GM06990 (cell line): ENCODE results near the gene BBS7.

ENCODE experiments used
- DNase-seq: peaks from one replicate; pipeline ENCODE4 v3.0.0-alpha.2; 2011; ENCODE audit not compliant: insufficient read length; ENCODE audit errors: extremely low read depth
- H3K27me3 ChIP-seq: replicated peaks from 2 replicates; pipeline ENCODE4 v1.6.0; 2011; ENCODE audit warnings: low read length; ENCODE audit not compliant: control insufficient read depth, insufficient read depth
- H3K36me3 ChIP-seq: 2 replicates; pipeline ENCODE4 v1.5.1; 2011; ENCODE audit warnings: low read length; ENCODE audit not compliant: control insufficient read depth, insufficient read depth
- H3K4me3 ChIP-seq: replicated peaks from 2 replicates; pipeline ENCODE4 v1.5.1; 2011; ENCODE audit warnings: low read depth, mild to moderate bottlenecking, control low read depth, low read length
- TF ChIP-seq, protein P1 (sequence below): IDR thresholded peaks from 2 replicates; pipeline ENCODE4 v1.5.1; 2011; ENCODE audit warnings: low read length, control low read depth, mild to moderate bottlenecking, inconsistent platforms; ENCODE audit not compliant: insufficient read depth, poor library complexity, severe bottlenecking

The BBS7 gene

DNA sequence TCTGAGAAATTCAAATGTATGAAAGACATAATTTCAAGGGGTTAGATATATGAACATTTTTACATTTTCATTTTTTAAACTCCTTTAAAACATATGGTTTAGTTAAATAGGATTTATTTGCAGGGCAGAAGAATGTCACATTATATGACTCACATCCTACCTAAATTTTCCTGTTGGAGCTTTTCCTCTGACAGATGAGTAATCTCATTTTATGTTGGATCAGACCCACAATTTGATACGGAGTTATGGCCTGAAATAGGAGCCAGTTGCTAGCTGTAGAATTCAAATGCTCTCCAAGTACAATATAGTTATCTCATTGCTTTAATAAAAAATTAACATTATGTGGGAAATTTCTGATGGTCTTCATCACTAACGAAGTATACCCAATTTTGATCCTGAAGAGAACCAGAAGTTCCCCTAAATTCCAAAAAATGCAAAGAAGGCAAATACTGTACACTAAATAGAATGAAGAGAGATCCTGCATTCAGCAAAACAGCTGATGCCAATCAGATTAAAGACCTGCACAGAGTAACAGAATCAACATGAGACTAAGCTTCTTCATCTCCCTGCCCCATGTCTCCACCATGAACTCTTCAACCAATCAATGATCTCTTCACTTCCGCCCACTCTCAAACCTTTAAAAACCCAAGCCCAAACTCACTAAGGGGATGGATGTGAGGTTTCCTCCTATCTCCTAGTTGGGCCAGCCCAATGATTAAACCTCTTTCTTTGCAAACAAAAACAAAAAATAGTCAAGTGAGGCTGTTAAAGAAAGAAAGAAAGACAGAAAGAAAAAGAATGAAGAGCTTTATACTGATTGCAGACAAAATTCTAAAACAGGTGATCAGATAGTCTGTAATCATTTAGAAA, 80.1 kb downstream of the BBS7 start:
- Histone ChIP-seq H3K4me3 (no peak overlapping the region), H3K36me3 (no peaks in the 10 kb centered on the region), H3K27me3 (no peaks in the 10 kb centered on the region)
- DNase-seq = no peak
- TF ChIP-seq, protein P1, sequence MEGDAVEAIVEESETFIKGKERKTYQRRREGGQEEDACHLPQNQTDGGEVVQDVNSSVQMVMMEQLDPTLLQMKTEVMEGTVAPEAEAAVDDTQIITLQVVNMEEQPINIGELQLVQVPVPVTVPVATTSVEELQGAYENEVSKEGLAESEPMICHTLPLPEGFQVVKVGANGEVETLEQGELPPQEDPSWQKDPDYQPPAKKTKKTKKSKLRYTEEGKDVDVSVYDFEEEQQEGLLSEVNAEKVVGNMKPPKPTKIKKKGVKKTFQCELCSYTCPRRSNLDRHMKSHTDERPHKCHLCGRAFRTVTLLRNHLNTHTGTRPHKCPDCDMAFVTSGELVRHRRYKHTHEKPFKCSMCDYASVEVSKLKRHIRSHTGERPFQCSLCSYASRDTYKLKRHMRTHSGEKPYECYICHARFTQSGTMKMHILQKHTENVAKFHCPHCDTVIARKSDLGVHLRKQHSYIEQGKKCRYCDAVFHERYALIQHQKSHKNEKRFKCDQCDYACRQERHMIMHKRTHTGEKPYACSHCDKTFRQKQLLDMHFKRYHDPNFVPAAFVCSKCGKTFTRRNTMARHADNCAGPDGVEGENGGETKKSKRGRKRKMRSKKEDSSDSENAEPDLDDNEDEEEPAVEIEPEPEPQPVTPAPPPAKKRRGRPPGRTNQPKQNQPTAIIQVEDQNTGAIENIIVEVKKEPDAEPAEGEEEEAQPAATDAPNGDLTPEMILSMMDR = no peak

DNA sequence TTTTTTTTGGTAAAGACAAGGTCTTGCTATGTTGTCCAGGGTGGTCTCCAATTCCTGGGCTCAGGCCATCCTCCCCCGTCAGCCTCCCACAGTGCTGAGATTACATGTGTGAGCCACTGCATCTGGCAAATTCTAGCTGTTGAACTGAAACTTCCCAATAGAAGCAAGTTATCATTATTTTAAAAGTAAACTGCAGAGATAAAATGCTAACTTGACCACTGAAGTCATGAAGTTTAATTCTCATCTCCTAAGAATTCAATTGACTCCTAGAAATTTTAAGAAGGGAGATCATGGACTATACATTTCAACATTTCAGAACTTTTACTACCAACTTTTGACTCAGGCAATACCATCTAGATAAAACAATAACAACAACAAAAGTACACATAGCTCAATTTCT, 80.8 kb downstream of the BBS7 start:
- no peaks in the 10 kb centered on the region for H3K36me3 ChIP-seq
- TF ChIP-seq, protein P1 = no peak
- H3K27me3 ChIP-seq = no peaks in the 10 kb centered on the region
- DNase-seq = no peak
- no peak overlapping the region for H3K4me3 ChIP-seq

DNA sequence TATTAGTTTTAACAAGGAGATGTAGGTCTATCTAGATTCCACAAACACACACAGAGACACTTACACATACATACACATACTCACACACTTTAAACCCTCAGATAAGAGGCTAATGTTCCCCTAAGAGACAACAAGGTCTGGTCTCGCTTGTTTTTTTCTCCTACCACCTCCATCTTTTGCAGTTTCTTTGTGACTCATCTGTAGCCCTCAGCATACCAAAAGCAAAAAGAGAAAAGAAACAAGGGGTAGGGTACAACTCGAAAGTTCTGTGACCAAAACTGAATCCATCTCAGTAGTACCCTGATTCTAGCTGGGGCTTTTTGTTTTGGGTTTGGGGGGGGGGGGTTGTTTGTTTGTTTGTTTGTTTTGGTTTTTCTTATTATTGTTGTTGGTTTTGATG, 81.4 kb downstream of the BBS7 start:
- Histone ChIP-seq H3K27me3 (no peaks in the 10 kb centered on the region), H3K36me3 (no peaks in the 10 kb centered on the region), H3K4me3 (no peak overlapping the region)
- no peak for DNase-seq
- TF ChIP-seq, protein P1 = no peak

DNA sequence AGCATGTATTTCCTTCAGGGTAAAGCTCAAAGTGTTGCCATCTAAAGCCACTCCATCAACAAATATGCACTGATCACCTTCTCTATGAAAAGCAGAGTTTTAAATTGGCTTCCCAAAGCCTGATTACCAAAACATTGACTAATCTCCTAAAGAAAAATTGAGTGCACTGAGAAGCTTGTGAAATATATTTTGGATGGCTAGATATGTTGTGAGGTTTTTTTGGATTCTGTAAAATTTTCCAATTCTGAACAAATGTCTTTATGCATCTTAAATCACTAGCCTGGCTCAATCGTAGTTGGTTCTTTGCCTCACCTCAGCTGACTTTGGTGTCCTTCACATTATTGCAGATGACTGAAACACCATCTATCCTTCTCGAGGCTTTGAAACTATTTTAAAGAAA, 84.1 kb downstream of the BBS7 start:
- no peaks in the 10 kb centered on the region for H3K36me3 ChIP-seq
- no peak for DNase-seq
- H3K4me3 ChIP-seq = no peak overlapping the region
- TF ChIP-seq, protein P1 = no peak
- no peaks in the 10 kb centered on the region for H3K27me3 ChIP-seq

DNA sequence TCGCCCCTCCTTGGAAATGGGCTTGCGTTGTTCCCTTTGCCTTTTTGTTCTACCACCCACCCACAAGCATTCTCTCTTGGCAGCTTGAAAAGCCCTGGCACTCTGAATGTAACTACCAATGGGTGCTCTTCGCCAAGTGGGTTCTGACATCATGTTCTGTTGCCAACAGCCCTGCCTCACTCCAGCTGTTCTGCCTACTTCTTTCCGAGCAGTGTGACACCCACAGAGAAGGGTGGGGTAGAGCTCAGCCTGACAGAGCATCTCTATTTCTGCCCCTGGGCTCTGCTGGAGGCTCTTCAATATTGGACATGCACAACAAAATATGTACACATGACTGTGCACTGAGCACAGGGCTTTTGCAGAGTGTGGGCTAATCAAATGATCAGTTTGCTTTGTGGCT, 84.8 kb downstream of the BBS7 start:
- Histone ChIP-seq H3K27me3 (no peaks in the 10 kb centered on the region), H3K36me3 (no peaks in the 10 kb centered on the region), H3K4me3 (no peak overlapping the region)
- TF ChIP-seq, protein P1 = no peak
- DNase-seq = no peak
